MCF 10A (cell line): ENCODE measurements around the gene PUS10. TPM values are rescaled to one million over a fixed set of nuclear protein-coding genes. Genes with fewer than 3 reads are reported as not detected.

Experiments
- BruUV-seq: library from RNA; stranded (reverse); fragments of 400-500 nt; replicated peaks from 2 replicates; lab custom pipeline; 2021; lab: Mats Ljungman, UMichigan
- CTCF ChIA-PET: fragments of 300-600 bp; sonication (Branson Sonifier 250); formaldehyde crosslinking; extraction: SDS; loops from one replicate; lab custom pipeline; 2021; ENCODE audit warnings: antibody characterized with exemption, inconsistent platforms; lab: Yijun Ruan, JAX
- POLR2A ChIA-PET: fragments of 300-600, 350-650 bp; sonication (Branson Sonifier 250); formaldehyde crosslinking; extraction: SDS; loops from one replicate; lab custom pipeline; 2020; ENCODE audit warnings: antibody characterized with exemption, inconsistent platforms; lab: Yijun Ruan, JAX
- DNase-seq: peaks from one replicate; pipeline ENCODE4 v3.0.0-alpha.2; 2018; ENCODE audit not compliant: unreplicated experiment
- H3K27ac Mint-ChIP-seq: one replicate; pipeline ENCODE4 v1.8.0; 2022; ENCODE audit warnings: mild to moderate bottlenecking, low read depth, mixed read lengths; ENCODE audit not compliant: unreplicated experiment
- H3K27me3 Mint-ChIP-seq: one replicate; pipeline ENCODE4 v1.8.0; 2022; ENCODE audit warnings: mixed read lengths; ENCODE audit not compliant: insufficient read depth, unreplicated experiment
- H3K36me3 Mint-ChIP-seq: one replicate; pipeline ENCODE4 v1.8.0; 2022; ENCODE audit warnings: mild to moderate bottlenecking, moderate library complexity, mixed read lengths; ENCODE audit not compliant: insufficient read depth, unreplicated experiment
- H3K4me1 Mint-ChIP-seq: one replicate; pipeline ENCODE4 v1.8.0; 2022; ENCODE audit warnings: mixed read lengths; ENCODE audit not compliant: insufficient read depth, unreplicated experiment
- H3K4me3 Mint-ChIP-seq: one replicate; pipeline ENCODE4 v1.8.0; 2022; ENCODE audit warnings: mild to moderate bottlenecking, moderate library complexity, mixed read lengths; ENCODE audit not compliant: unreplicated experiment
- H3K9me3 Mint-ChIP-seq: one replicate; pipeline ENCODE4 v1.8.0; 2022; ENCODE audit warnings: mixed read lengths; ENCODE audit not compliant: unreplicated experiment
- intact Hi-C: fragments of 100-400 bp; cut with micrococcal nuclease; formaldehyde crosslinking; loops from 2 replicates; pipeline ENCODE4 v1.14.1; 2022
- total RNA-seq: library from RNA; stranded (reverse); gene quantifications from 2 replicates; pipeline ENCODE4 v1.2.3, GENCODE V29; 2022
- TF ChIP-seq, protein P1 (sequence below): fragments of 200-600 bp; IDR thresholded peaks from one replicate; pipeline ENCODE4 v1.8.0; 2022; ENCODE audit warnings: antibody characterized with exemption, mild to moderate bottlenecking; ENCODE audit not compliant: unreplicated experiment

Gene PUS10
- total RNA-seq, 1 experiment from 2014 or later = 5.0 TPM

DNA sequence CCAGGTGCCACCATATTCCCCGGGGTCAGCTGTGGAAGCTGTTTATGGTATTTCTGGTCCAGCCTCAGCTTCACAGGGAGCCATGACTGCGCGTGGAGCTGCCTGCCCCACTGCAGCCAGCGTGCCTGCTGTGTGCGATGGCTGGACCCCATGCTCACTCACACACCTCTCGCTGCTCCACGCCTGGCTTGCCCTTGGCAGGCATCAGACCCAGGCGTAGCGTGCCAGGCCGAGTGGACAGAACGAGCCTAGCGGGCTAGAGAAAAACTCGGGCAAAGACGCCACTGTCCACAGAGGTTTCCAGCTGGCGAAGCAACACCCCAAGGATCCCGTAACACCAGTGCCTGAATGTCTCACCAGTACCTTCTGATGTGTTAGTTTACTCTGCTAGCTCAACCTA is 43.4 kb downstream of the PUS10 start:
- no peaks in the 10 kb centered on the region for H3K27me3 Mint-ChIP-seq
- no peak overlapping the region for H3K4me3 Mint-ChIP-seq
- ChIA-PET CTCF (interaction anchor here (0.6 to 0.9 kb wide), 4 partner anchors 9 to 25 kb away, joined by 3 to 4 read pairs (median 4); no protein-coding TSS in a partner anchor), POLR2A (interaction anchor here (0.5 to 0.7 kb wide), 2 partner anchors 9 to 993 kb away, joined by 3 read pairs; no protein-coding TSS in a partner anchor)
- H3K9me3 Mint-ChIP-seq = no peaks in the 10 kb centered on the region
- no peaks in the 10 kb centered on the region for H3K4me1 Mint-ChIP-seq
- intact Hi-C loops = no loop called here
- peaks cover 6% of the 10 kb centered on the region for H3K36me3 Mint-ChIP-seq
- TF ChIP-seq, protein P1, sequence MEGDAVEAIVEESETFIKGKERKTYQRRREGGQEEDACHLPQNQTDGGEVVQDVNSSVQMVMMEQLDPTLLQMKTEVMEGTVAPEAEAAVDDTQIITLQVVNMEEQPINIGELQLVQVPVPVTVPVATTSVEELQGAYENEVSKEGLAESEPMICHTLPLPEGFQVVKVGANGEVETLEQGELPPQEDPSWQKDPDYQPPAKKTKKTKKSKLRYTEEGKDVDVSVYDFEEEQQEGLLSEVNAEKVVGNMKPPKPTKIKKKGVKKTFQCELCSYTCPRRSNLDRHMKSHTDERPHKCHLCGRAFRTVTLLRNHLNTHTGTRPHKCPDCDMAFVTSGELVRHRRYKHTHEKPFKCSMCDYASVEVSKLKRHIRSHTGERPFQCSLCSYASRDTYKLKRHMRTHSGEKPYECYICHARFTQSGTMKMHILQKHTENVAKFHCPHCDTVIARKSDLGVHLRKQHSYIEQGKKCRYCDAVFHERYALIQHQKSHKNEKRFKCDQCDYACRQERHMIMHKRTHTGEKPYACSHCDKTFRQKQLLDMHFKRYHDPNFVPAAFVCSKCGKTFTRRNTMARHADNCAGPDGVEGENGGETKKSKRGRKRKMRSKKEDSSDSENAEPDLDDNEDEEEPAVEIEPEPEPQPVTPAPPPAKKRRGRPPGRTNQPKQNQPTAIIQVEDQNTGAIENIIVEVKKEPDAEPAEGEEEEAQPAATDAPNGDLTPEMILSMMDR = no peak
- no TSS peak for BruUV-seq
- H3K27ac Mint-ChIP-seq = no peak overlapping the region
- no peak for DNase-seq

DNA sequence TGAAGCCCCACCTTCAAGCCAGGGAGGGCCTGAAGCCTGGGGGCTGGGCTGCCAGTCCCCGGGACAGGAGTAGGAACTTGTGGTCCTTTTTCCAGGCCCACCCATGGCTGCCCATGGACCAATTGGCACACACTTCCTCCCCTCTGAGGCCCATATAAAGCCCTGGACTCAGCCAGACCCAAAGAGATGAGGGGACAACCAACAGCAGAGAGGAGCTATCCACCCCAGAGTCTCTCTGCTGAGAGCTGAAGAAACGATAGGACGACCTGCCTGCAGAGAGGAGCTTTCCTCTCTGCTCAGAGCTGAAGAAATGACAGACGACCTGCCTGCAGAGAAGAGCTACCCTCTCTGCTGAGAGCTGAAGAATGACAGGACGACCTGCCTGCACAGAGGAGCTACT is 44.4 kb downstream of the PUS10 start:
- TF ChIP-seq, protein P1 = no peak
- H3K4me1 Mint-ChIP-seq = no peaks in the 10 kb centered on the region
- CTCF ChIA-PET = interaction anchor here (0.6 to 0.9 kb wide), 2 partner anchors 25 to 978 kb away, joined by 3 to 4 read pairs; no protein-coding TSS in a partner anchor
- DNase-seq = no peak
- no peak overlapping the region for H3K4me3 Mint-ChIP-seq
- no peak overlapping the region for H3K27ac Mint-ChIP-seq
- no peaks in the 10 kb centered on the region for H3K9me3 Mint-ChIP-seq
- intact Hi-C loops = no loop called here
- H3K36me3 Mint-ChIP-seq = peaks cover 6% of the 10 kb centered on the region
- POLR2A ChIA-PET = interaction anchor here (0.6 kb wide), 1 partner anchor 53 kb away, joined by 7 read pairs; no protein-coding TSS in a partner anchor
- BruUV-seq = no TSS peak
- H3K27me3 Mint-ChIP-seq = no peaks in the 10 kb centered on the region

GRCh38 chr2:60972889-60973656 is 45.0 kb downstream of the PUS10 start:
- no peak for DNase-seq
- H3K27me3 Mint-ChIP-seq = no peaks in the 10 kb centered on the region
- no TSS peak for BruUV-seq
- intact Hi-C loops = no loop called here
- no peaks in the 10 kb centered on the region for H3K4me1 Mint-ChIP-seq
- H3K36me3 Mint-ChIP-seq = peaks cover 6% of the 10 kb centered on the region
- CTCF ChIA-PET = interaction anchor here (0.6 to 1.5 kb wide), 2 partner anchors 26 to 977 kb away, joined by 3 to 5 read pairs; no protein-coding TSS in a partner anchor
- POLR2A ChIA-PET = interaction anchor here (0.6 kb wide), 2 partner anchors 15 to 53 kb away, joined by 3 to 7 read pairs; no protein-coding TSS in a partner anchor
- H3K27ac Mint-ChIP-seq = no peak overlapping the region
- TF ChIP-seq, protein P1 = no peak
- no peak overlapping the region for H3K4me3 Mint-ChIP-seq
- no peaks in the 10 kb centered on the region for H3K9me3 Mint-ChIP-seq
